Astrocyte (in vitro differentiated cells and primary cell): ENCODE data around the gene PCDHGA5.
A peak's percentile ranks its signal among the peaks of the same experiment; 100 is the strongest.

Source experiments
- CTCF ChIP-seq: IDR thresholded peaks from 2 replicates; pipeline ENCODE4 v1.5.1; 2011; ENCODE audit warnings: low read depth, mild to moderate bottlenecking, inconsistent platforms, low read length, moderate library complexity; ENCODE audit not compliant: insufficient read depth
- EZH2 ChIP-seq: IDR thresholded peaks from 2 replicates; pipeline ENCODE4 v1.6.1; 2012; ENCODE audit warnings: mild to moderate bottlenecking, low read length, inconsistent platforms; ENCODE audit not compliant: insufficient read depth

GRCh38 chr5:141369994-141370848 is 6.3 kb downstream of the PCDHGA5 start, which contains the start of gene PCDHGB3:
- TF ChIP-seq EZH2 (no peak), CTCF (peak; percentile 38)
